GM12874 (cell line): ENCODE measurements around the gene AFF4.

Experiments used
- TF ChIP-seq, protein P1 (sequence below): IDR thresholded peaks from 2 replicates; pipeline ENCODE4 v1.5.1; 2011; ENCODE audit warnings: low read depth, mild to moderate bottlenecking, control low read depth, low read length, moderate library complexity; ENCODE audit not compliant: insufficient read depth

Gene AFF4

GRCh38 chr5:132830436-132831094, 132.9 kb downstream of the AFF4 start, which contains the start of gene SHROOM1:
Gene SHROOM1 (minus strand): TSS chr5:132830647. CDS start chr5:132826140, 4,507 bp downstream.
- TF ChIP-seq, protein P1, sequence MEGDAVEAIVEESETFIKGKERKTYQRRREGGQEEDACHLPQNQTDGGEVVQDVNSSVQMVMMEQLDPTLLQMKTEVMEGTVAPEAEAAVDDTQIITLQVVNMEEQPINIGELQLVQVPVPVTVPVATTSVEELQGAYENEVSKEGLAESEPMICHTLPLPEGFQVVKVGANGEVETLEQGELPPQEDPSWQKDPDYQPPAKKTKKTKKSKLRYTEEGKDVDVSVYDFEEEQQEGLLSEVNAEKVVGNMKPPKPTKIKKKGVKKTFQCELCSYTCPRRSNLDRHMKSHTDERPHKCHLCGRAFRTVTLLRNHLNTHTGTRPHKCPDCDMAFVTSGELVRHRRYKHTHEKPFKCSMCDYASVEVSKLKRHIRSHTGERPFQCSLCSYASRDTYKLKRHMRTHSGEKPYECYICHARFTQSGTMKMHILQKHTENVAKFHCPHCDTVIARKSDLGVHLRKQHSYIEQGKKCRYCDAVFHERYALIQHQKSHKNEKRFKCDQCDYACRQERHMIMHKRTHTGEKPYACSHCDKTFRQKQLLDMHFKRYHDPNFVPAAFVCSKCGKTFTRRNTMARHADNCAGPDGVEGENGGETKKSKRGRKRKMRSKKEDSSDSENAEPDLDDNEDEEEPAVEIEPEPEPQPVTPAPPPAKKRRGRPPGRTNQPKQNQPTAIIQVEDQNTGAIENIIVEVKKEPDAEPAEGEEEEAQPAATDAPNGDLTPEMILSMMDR = no peak

GRCh38 chr5:132829742-132830435, 133.5 kb downstream of the AFF4 start:
- TF ChIP-seq, protein P1 = peak; percentile 98

DNA sequence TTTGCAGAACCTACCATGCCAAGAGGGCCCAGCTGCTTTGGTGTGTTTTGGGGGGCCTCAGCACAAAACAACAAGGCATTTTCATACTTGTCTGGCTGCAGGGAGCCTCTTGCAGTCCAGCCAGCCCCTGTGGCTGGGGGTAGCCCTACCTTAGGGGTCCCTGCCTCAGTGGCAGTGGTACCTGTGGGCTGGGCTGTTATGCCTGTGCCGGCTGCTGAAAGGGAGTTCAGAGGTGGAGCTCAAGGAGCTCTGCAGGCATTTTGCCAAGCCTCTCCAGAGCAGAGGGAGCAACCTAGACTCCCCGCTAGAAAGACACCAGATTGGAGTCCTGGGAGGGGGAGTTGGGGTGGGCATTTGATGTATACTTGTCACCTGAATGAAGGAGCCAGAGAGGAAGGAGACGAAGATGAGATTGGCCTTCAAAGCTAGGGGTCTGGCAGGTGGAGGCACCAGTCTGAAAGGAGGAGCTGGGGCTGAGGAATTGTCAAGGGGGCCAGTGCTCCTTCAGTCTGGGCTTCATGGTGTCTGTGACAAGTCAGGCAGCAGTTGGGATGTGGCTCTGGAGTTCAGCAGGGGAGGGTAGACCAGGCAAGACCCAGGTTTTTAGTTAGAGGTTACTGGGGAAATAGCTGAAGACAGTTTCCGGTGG, 134.5 kb downstream of the AFF4 start:
- TF ChIP-seq, protein P1 = no peak

GRCh38 chr5:132827943-132828673, 135.3 kb downstream of the AFF4 start:
- TF ChIP-seq, protein P1 = no peak

- TF ChIP-seq, protein P1 = no peak
Observed at GRCh38 chr5:132826424-132827082, 136.9 kb downstream of the AFF4 start.

DNA sequence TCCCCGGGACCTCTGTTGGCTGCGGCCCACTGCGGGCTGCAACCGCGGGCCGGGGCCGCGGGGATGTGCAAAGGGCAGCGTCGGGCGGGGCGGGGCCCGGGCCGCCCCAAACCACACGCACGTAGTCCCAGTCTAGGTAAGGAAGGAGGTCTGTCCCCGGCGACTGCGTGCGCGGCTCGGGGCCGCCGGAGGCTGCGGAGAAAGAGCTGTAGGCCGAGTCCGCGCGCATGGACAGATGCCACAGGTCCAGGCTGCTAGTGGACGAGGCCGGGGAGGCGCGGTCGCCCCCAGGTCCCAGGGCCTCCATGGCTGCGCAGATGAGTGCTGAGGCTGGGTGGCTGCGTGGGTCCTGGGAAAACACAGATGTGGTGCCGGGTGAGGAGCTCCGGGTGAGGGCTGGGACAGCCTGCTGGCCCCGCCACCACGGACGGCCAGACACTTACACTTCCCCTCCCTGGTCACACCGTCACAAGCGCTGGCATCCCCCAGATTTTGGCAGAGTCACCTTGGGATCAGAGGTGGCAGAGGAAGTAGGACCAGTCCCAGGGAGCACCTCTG, 137.5 kb downstream of the AFF4 start:
- TF ChIP-seq, protein P1 = no peak
